Activated T-cell treated with anti-CD3 and anti-CD28 coated beads, Interleukin-2, amount 50 U/mL, for 48 hours (primary cell): ENCODE measurements around the gene GRB10.
"Not testable (repeated sequence)": the region's sequence is repeated elsewhere in the genome, so short reads cannot be mapped to it uniquely, and the experiment has no call there.

Experiments
- DNase-seq, 2 experiments: peaks; one replicate each; pipeline ENCODE4 v3.0.0-alpha.2; 2020

GRB10 gene

GRCh38 chr7:50598460-50599343, 184.0 kb downstream of the GRB10 start:
- DNase-seq: no peak

- no peak for DNase-seq
These were observed 186.2 kb downstream of the GRB10 start for GRCh38 chr7:50596484-50596883.

GRCh38 chr7:50595491-50596102, 187.1 kb downstream of the GRB10 start:
- peak; percentile 33 to 45 for DNase-seq

GRCh38 chr7:50594734-50595485, 187.8 kb downstream of the GRB10 start:
- DNase-seq: peak in 1 of 2 experiments; percentile 26

GRCh38 chr7:50594136-50594535, 188.6 kb downstream of the GRB10 start:
- no peak for DNase-seq

- no peak for DNase-seq
These were observed 189.8 kb downstream of the GRB10 start for GRCh38 chr7:50592940-50593339.

- no peak for DNase-seq
These were observed 190.9 kb downstream of the GRB10 start for GRCh38 chr7:50591480-50592438.

- no peak for DNase-seq
These were observed 191.6 kb downstream of the GRB10 start for GRCh38 chr7:50591098-50591479.

GRCh38 chr7:50590535-50590934, 192.2 kb downstream of the GRB10 start:
- DNase-seq: no peak

GRCh38 chr7:50589364-50589763, 193.3 kb downstream of the GRB10 start:
- no peak for DNase-seq

GRCh38 chr7:50588937-50589336, 193.8 kb downstream of the GRB10 start:
- DNase-seq: no peak

GRCh38 chr7:50587737-50588136, 195.0 kb downstream of the GRB10 start:
- DNase-seq: no peak

GRCh38 chr7:50584793-50585408, 197.8 kb downstream of the GRB10 start:
- no peak for DNase-seq

GRCh38 chr7:50584386-50584785, 198.3 kb downstream of the GRB10 start:
- DNase-seq: no peak

- not testable (repeated sequence) for DNase-seq
These were observed 199.4 kb downstream of the GRB10 start for GRCh38 chr7:50583295-50583694.

GRCh38 chr7:50582271-50582670, 200.4 kb downstream of the GRB10 start:
- not testable (repeated sequence) for DNase-seq

GRCh38 chr7:50580666-50581065, 202.0 kb downstream of the GRB10 start:
- DNase-seq: not testable (repeated sequence)

- DNase-seq: no peak
These were observed 202.6 kb downstream of the GRB10 start for GRCh38 chr7:50580057-50580456.

- DNase-seq: not testable (repeated sequence)
These were observed 204.6 kb downstream of the GRB10 start for GRCh38 chr7:50578105-50578504.

- DNase-seq: no peak
These were observed 205.1 kb downstream of the GRB10 start for GRCh38 chr7:50577569-50577968.

- not testable (repeated sequence) for DNase-seq
These were observed 206.3 kb downstream of the GRB10 start for GRCh38 chr7:50576388-50576787.

GRCh38 chr7:50567715-50568261, 214.9 kb downstream of the GRB10 start:
- no peak for DNase-seq
